Subcutaneous adipose tissue (tissue), 4 donors: Measurements from ENCODE around the gene IGSF21. TPM values are rescaled to one million over a fixed set of nuclear protein-coding genes. Genes with fewer than 3 reads are reported as not detected.

Source experiments
- total RNA-seq, 4 donors: library from RNA; depleted of rRNA; stranded (reverse); fragments of >200 nt; gene quantifications; one replicate each; pipeline ENCODE4 v1.1.0, GENCODE V29; 2016
- TF ChIP-seq, protein P1 (sequence below): fragments of 450-650 bp; IDR thresholded peaks from one replicate; pipeline ENCODE4 v1.5.1; 2016; ENCODE audit warnings: low read depth, mild to moderate bottlenecking, control low read depth, antibody characterized with exemption, moderate library complexity

Gene IGSF21
- total RNA-seq, 4 donors from 2014 or later: 0.98 to 12.6 (median 4.4) TPM; not detected in 1

DNA sequence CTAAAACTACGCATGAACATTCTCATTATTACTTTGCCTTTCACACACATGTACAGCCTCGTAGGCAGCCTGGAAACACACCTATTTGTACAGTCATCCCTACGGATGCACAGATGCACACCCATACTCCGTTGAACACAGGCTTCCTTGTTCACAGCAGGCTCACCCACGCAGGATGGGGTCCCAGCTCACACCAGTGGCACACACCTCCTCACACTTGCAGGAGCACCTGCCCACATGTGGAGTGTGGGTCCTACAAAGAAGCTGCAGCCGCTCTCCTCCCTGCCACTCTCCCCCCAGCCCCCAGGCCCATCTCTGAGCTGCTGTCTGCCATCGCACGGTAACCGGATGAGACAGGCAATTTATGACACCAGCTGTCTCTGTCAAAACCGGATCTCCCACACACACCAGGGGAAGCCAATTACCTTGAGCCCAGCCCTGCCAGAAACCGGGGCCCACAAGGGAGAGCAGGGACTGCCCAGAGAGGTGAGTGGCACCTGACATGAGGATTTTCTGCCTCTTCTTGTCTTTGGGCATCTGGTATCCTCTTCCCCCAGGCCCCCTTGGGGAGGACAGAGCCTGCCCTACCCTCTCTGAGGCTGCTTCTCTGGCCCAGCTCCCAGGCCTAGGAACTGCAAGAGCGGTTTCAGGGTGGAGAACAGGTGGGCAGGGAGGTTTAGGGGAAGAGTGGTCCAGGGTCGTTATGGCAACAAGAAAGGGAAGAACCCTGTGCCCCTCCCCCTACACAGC, 175.4 kb downstream of the IGSF21 start:
- TF ChIP-seq, protein P1, sequence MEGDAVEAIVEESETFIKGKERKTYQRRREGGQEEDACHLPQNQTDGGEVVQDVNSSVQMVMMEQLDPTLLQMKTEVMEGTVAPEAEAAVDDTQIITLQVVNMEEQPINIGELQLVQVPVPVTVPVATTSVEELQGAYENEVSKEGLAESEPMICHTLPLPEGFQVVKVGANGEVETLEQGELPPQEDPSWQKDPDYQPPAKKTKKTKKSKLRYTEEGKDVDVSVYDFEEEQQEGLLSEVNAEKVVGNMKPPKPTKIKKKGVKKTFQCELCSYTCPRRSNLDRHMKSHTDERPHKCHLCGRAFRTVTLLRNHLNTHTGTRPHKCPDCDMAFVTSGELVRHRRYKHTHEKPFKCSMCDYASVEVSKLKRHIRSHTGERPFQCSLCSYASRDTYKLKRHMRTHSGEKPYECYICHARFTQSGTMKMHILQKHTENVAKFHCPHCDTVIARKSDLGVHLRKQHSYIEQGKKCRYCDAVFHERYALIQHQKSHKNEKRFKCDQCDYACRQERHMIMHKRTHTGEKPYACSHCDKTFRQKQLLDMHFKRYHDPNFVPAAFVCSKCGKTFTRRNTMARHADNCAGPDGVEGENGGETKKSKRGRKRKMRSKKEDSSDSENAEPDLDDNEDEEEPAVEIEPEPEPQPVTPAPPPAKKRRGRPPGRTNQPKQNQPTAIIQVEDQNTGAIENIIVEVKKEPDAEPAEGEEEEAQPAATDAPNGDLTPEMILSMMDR: no peak

DNA sequence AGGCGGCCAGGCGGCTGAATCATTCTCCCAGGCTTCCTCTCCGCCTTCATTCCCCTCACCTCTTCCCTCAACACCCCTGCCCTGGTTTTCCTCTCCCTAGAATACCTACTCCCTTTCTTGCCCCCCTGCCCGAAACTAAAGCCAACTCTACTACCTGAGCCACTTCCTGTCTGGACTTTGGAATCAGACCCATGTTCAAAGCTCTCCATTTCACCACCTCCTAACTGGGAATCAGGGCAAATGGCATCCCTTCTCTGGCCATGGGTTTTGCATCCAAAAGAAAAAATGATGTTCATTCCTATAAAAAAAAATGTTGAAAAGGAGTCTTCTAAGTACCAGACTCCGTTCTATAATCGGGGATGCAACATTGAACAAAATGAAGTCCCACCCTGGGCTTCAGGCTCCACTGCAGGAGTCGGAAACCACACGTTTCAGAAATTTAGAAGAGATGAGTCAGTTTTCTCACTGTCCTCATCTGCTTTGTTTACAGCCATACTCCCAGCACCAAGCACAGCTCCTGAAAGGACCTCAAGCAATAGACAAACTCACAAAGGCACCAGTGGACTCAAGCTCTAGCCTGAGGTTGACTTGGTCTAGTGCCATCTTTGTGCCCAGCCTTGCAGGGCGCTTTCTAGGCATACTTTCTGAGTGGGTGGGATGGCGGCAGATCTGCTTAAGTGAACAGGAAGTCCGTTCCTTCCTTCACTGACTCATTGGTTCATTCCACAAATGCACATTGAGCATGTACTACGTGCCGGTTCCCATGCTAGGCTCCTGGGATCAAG, 176.2 kb downstream of the IGSF21 start:
- TF ChIP-seq, protein P1: no peak

DNA sequence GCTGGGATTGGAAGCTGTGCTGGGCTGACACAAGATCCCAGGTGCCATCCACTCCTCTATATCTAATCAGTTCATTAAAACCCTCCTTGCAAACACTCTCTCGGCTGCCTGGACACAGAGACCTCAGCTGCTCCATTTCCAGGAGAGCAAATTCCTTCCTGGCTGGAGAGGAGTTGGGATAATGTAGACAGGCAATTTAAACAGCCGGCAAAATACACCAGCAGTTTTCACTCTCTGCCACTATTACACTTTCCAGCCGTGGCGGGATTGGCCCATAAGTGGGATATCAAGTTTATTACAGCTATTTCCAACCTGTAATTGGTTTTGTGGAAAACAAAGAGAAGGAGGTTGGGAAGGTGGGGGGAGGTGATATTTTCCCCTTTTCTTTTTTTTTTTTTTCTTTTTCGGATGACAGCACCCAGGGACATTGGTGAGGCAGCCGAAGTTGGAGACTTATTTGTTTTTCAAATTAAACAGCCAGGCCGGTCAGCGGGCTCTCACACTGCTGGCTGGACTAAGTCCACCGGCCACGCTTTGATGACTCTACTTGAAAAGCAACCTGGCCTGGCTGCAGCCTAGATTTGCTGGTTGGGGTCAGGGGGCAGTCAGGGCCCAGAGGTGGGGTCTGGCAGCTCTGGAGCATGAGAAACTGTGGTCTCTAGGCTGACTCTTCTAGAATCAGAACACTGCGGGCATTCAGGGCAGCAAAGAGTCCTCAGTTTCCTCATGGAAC, 177.4 kb downstream of the IGSF21 start:
- TF ChIP-seq, protein P1: no peak

DNA sequence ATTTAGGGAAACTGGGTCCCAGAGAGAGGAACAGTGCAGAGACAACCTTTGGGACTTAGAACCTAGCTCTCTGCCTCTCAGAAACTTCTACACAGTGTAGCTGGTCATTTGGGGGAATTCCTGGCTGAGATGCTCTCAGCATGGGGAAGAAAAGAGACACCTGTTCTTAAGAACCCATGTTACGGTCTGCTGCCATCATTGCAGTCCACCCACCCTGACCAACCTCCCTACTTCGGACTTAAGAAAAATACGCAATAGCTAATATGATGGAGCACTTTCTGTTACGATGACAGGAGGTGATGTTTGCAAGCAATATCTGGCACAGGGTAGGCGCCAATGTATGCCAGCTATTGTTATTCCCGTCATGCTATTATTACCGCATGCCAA, 177.9 kb downstream of the IGSF21 start:
- TF ChIP-seq, protein P1: no peak

DNA sequence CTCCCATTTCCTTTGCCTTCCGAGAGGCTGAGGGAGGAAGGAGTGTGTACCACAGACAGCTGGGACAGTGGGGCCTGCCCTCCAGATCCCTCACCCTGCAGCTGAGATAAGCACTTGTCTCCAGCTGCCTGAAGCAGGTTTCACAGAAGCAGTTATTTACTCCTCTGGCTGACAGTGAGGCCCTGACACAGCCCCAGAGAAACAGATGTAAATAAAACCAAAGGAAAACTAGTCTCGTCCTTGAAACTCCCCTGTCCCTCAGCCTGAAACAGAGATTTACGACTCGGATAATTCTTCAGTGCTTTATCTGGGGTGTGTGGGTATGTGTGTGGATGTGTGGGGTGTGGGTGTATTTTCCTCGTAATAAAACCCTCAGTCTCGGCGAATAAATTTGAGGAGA, 181.1 kb downstream of the IGSF21 start:
- TF ChIP-seq, protein P1: no peak

DNA sequence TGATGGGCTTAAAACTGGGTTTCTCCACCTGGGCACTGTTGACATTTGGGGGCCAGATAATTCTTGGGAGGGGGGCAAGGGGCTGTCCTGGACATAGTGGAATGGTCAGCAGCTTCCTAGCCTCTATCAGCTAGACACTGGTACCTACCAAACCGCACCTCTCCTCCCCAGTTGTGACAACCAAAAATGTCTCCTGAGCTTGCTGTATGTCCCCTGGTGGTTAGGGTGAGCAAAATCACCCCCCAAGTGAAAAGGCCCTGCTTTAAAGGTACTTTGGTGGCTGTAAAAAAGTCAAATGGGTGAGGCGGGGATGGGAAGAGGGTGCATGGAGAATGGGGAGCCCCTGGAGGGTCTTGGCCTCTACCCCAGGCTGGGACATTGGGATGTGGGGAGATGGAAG, 182.0 kb downstream of the IGSF21 start:
- TF ChIP-seq, protein P1: no peak

DNA sequence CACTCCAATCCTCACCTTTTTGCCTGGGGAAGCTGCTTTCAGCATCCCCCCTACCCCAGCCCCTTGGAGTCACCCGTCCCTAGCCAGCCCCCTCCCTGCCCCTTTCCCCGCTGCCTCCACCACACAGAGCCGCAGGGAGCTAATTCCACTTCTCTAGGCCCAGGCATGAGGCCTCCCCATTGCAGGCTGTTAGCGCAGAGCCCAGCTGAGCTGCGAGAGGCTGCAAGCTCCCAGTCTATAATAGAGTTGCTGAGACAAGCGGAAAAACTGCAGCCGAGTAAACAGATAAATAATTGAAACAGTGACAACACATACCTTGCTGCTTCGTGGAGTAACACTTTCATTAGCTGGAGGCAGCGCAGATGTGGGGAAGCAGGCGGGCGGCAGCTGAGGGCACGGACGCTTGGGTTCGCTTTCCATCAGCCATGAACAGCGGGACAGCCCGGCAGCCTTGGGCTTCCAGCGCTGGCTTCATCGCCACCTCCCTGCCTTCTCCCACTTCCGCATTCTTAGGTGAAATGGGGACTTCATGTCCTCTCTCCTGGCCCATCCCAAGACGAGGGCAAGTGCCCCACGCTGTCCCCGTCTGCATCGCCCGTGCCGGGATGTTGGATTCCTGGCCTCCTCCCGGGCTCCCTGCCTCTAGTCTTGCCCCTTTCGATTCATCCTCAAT, 183.3 kb downstream of the IGSF21 start:
- TF ChIP-seq, protein P1: no peak
